Gastrocnemius medialis (tissue), 4 donors: Measurements from ENCODE around the gene SEC61B.

Source experiments
- POLR2A ChIP-seq, 2 donors: fragments of 450-650 bp; IDR thresholded peaks; one replicate each; pipeline ENCODE4 v1.6.1; 2017; ENCODE audit warnings: antibody characterized with exemption in 2 of 2, mild to moderate bottlenecking in 2 of 2, moderate library complexity in 2 of 2
- TF ChIP-seq, protein P1 (sequence below), 5 experiments: fragments of 450-650 bp in 3 of 5; fragments of 200-600 bp in 2 of 5; sonication (generic) in 2 of 5; IDR thresholded peaks in 4 of 5; conservative IDR thresholded peaks in 1 of 5; 1 replicate in 4 of 5; 2 replicates in 1 of 5; pipeline ENCODE4 v1.5.1; 2016 to 2019; ENCODE audit warnings: antibody characterized with exemption in 5 of 5, mild to moderate bottlenecking in 3 of 5, moderate library complexity in 3 of 5

DNA sequence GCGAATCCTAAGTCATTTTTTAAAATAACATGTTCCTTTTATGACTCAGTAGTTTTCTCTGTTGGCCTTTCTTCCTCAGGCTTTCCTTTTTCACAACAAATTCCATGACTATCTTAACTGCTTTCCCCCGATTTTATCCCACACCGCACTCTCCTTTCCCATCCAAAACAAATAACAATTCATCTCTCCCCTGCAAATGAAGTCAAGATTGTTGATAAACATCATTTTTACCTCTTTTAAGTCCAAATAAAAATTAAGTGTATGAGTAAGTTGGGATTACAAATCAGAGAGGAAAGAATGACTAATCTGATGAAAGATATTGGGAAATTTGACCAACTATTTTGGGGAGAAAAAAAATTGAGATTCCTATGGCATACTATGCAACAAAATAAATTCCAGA, 47.3 kb downstream of the SEC61B start:
- TF ChIP-seq, protein P1, sequence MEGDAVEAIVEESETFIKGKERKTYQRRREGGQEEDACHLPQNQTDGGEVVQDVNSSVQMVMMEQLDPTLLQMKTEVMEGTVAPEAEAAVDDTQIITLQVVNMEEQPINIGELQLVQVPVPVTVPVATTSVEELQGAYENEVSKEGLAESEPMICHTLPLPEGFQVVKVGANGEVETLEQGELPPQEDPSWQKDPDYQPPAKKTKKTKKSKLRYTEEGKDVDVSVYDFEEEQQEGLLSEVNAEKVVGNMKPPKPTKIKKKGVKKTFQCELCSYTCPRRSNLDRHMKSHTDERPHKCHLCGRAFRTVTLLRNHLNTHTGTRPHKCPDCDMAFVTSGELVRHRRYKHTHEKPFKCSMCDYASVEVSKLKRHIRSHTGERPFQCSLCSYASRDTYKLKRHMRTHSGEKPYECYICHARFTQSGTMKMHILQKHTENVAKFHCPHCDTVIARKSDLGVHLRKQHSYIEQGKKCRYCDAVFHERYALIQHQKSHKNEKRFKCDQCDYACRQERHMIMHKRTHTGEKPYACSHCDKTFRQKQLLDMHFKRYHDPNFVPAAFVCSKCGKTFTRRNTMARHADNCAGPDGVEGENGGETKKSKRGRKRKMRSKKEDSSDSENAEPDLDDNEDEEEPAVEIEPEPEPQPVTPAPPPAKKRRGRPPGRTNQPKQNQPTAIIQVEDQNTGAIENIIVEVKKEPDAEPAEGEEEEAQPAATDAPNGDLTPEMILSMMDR (IDR thresholded peaks at IDR 0.05 in 4 of 5, conservative IDR thresholded peaks at IDR 0.05 in 1 of 5) = no peak
- no peak for TF ChIP-seq POLR2A (IDR thresholded peaks at IDR 0.05)
